ENCODE data around the gene ECHS1. TPM values are rescaled to one million over a fixed set of nuclear protein-coding genes. Genes with fewer than 3 reads are reported as not detected.

The ECHS1 gene
- total and polyA plus RNA-seq, 2 of the 8 experiments (the other 6 are each of a cell fraction or from before 2014, with no cell fraction given), result 41.7 to 101 TPM

GRCh38 chr10:133336118-133336576 lies 37.0 kb downstream of the ECHS1 start:
- H3K36me3 ChIP-seq (ENCODE audit: control insufficient read depth in 2 of 4, insufficient read depth in 4 of 4, low read length in 3 of 4), result no peaks in the 10 kb centered on the region; a peak in 1 of 8 replicates
- H3K9ac ChIP-seq (replicated peaks in 1 of 4; ENCODE audit: extremely low read depth in 1 of 4, low read depth in 3 of 4, low read length in 3 of 4), result no peak overlapping the region
- 37% methylated on average over 2 of the region's 41 CpGs; no CpG with 5 or more reads in 1 of the 2 experiments for WGBS, 2 experiments (ENCODE audit: extremely low coverage in 1 of 2, insufficient coverage in 1 of 2, insufficient read length in 1 of 2, insufficient replicate concordance in 2 of 2, low coverage in 1 of 2, low lambda C conversion rate in 2 of 2, missing lambda C conversion rate in 1 of 2)
- no peaks in the 10 kb centered on the region for H3K79me1 ChIP-seq (ENCODE audit: low read depth, low read length)
- H4K20me1 ChIP-seq (replicated peaks in 1 of 2; ENCODE audit: control insufficient read depth in 1 of 2, insufficient read depth in 2 of 2, low read length in 2 of 2), result peaks cover 0 to 20% of the 10 kb centered on the region in 2 experiments
- no peak overlapping the region for H2BK15ac ChIP-seq (ENCODE audit: low read length)
- CTCF ChIA-PET (ENCODE audit: partially characterized antibody), result interaction anchor here (1.0 to 1.5 kb wide), 3 partner anchors 8 to 11 kb away, joined by 3 to 5 read pairs (median 4); partner anchors contain the start of gene PRAP1
- no peak overlapping the region for H2BK120ac ChIP-seq (replicated peaks; ENCODE audit: low read depth, low read length)
- H3K79me2 ChIP-seq (ENCODE audit: control insufficient read depth in 1 of 2, insufficient read depth in 2 of 2, low read length in 2 of 2), result no peaks in the 10 kb centered on the region
- DNase-seq (ENCODE audit: low read depth in 1 of 2, low spot score in 2 of 2), result no peak
- H2BK20ac ChIP-seq (ENCODE audit: low read length), result no peak overlapping the region
- H3K4ac ChIP-seq (replicated peaks; ENCODE audit: insufficient read length, low read depth, low read length), result no peak overlapping the region
- H3K14ac ChIP-seq (ENCODE audit: insufficient read length), result no peak overlapping the region
- no peak overlapping the region for H3K56ac ChIP-seq (replicated peaks; ENCODE audit: insufficient read length, low read depth, low read length)
- H3K23ac ChIP-seq (ENCODE audit: insufficient read length), result no peak overlapping the region
- peak overlapping the region in 1 of 4 experiments; percentile 58; a peak in 2 of 8 replicates for H3K4me3 ChIP-seq (ENCODE audit: extremely low read depth in 1 of 4, insufficient read depth in 2 of 4, low read depth in 3 of 4, low read length in 4 of 4)
- H3K4me2 ChIP-seq (ENCODE audit: insufficient read depth in 1 of 2, low read depth in 2 of 2, low read length in 2 of 2), result peak overlapping the region; percentile 35 to 64; a peak in 3 of 4 replicates
- POLR2A ChIA-PET (ENCODE audit: partially characterized antibody), result interaction anchor here (0.7 to 2.5 kb wide), 5 partner anchors 9 to 22 kb away, joined by 3 to 8 read pairs (median 8); partner anchors contain the start of genes FUOM and PRAP1
- no peak overlapping the region for H3K18ac ChIP-seq (ENCODE audit: extremely low read depth, low read length)
- no peak overlapping the region for H4K91ac ChIP-seq (replicated peaks; ENCODE audit: insufficient read length, low read length)
- no peak for FAIRE-seq
- H3K4me1 ChIP-seq (replicated peaks in 1 of 4; ENCODE audit: control insufficient read depth in 3 of 4, insufficient read depth in 4 of 4, low read length in 3 of 4), result peaks cover 0 to 18% (median 4%) of the 10 kb centered on the region in 4 experiments; a peak in 5 of 7 replicates
- H2AK5ac ChIP-seq (ENCODE audit: low read depth, low read length), result no peak overlapping the region
- H3K23me2 ChIP-seq (ENCODE audit: low read depth, low read length), result peaks cover 32% of the 10 kb centered on the region; the same call in 1 of the 2 replicates
- no peak overlapping the region for H4K5ac ChIP-seq (ENCODE audit: insufficient read length, low read depth, low read length)
- H2BK12ac ChIP-seq (ENCODE audit: low read depth, low read length), result no peak overlapping the region
- no peak overlapping the region for H3K27ac ChIP-seq (ENCODE audit: low read depth, low read length)
- peaks cover 27 to 58% (median 54%) of the 10 kb centered on the region in 4 experiments for H3K27me3 ChIP-seq (replicated peaks in 1 of 4; ENCODE audit: control insufficient read depth in 3 of 4, extremely low read depth in 1 of 4, insufficient read depth in 3 of 4, low read length in 3 of 4)
- no peak overlapping the region for H4K8ac ChIP-seq (ENCODE audit: extremely low read depth, insufficient read depth, low read length)
- no peak overlapping the region for H2AFZ ChIP-seq (ENCODE audit: low read length)
- peaks cover 0 to 12% of the 10 kb centered on the region in 2 experiments; a peak in 1 of 4 replicates for H3K9me3 ChIP-seq (ENCODE audit: insufficient read depth in 2 of 2, low read depth in 1 of 2, low read length in 1 of 2)
- no peak overlapping the region for H2BK5ac ChIP-seq (ENCODE audit: low read depth, low read length)
- TF ChIP-seq SP4 (IDR thresholded peaks at IDR 0.05; ENCODE audit: low read length) (no peak), GTF2F1 (IDR thresholded peaks at IDR 0.05; ENCODE audit: borderline replicate concordance, low read depth, low read length) (no peak), BRCA1 (IDR thresholded peaks at IDR 0.05; ENCODE audit: low read depth, low read length) (no peak), POLR2A (IDR thresholded peaks at IDR 0.05; ENCODE audit: control extremely low read depth in 1 of 2, low read depth in 2 of 2, low read length in 2 of 2) (no peak), EP300 (IDR thresholded peaks at IDR 0.05; ENCODE audit: borderline replicate concordance in 1 of 2, low read depth in 2 of 2, low read length in 2 of 2) (no peak), ATF3 (IDR thresholded peaks at IDR 0.05; ENCODE audit: insufficient read depth, low read depth, low read length) (no peak), BCL11A (IDR thresholded peaks at IDR 0.05; ENCODE audit: low read depth in 2 of 2, low read length in 2 of 2) (no peak), SP1 (IDR thresholded peaks at IDR 0.05; ENCODE audit: low read depth, low read length) (no peak), EZH2 (IDR thresholded peaks at IDR 0.05; ENCODE audit: low read depth, low read length, severe bottlenecking) (no peak)
